Left ventricle myocardium inferior (tissue), 1 donor: ENCODE data around the gene SIX3. TPM values are rescaled to one million over a fixed set of nuclear protein-coding genes. Genes with fewer than 3 reads are reported as not detected.

Experiments used
- DNase-seq: peaks from one replicate; pipeline ENCODE4 v3.0.0-alpha.2; 2020
- H3K27ac ChIP-seq: fragments of 200-600 bp; replicated peaks from 2 replicates; pipeline ENCODE4 v1.8.0; 2021
- H3K27me3 ChIP-seq: fragments of 200-600 bp; 2 replicates; pipeline ENCODE4 v1.8.0; 2021; ENCODE audit warnings: low read depth
- H3K36me3 ChIP-seq: fragments of 200-600 bp; 2 replicates; pipeline ENCODE4 v1.8.0; 2021
- H3K4me1 ChIP-seq: fragments of 200-600 bp; 2 replicates; pipeline ENCODE4 v1.8.0; 2021
- H3K4me3 ChIP-seq: fragments of 200-600 bp; 2 replicates; pipeline ENCODE4 v1.8.0; 2021; ENCODE audit warnings: mild to moderate bottlenecking, moderate library complexity
- H3K9me3 ChIP-seq: fragments of 200-600 bp; replicated peaks from 2 replicates; pipeline ENCODE4 v1.8.0; 2021
- CTCF ChIP-seq: fragments of 200-600 bp; IDR thresholded peaks from 2 replicates; pipeline ENCODE4 v1.8.0; 2021; ENCODE audit warnings: antibody characterized with exemption, mild to moderate bottlenecking, borderline replicate concordance
- intact Hi-C: fragments of 100-400 bp; cut with micrococcal nuclease; formaldehyde crosslinking; loops from one replicate; pipeline ENCODE4 v1.11.0; 2022
- total RNA-seq: library from RNA; stranded (reverse); fragmentation: NEBNext Ultra II Directional; extraction: Animal tissue kit (Norgen Biotek cat#: 25700); gene quantifications from one replicate; pipeline ENCODE4 v1.2.1, GENCODE V29; 2021
- donor health status: DM: no; HTN: yes; CAD: no; lungs with severe emphysema.

The SIX3 gene
- total RNA-seq, 1 donor from 2014 or later, result not detected

- intact Hi-C loops, result no loop called here
- Histone ChIP-seq H3K36me3 (no peaks in the 10 kb centered on the region), H3K27me3 (peaks cover 99% of the 10 kb centered on the region), H3K4me1 (no peaks in the 10 kb centered on the region), H3K27ac (no peak overlapping the region), H3K4me3 (no peak overlapping the region), H3K9me3 (no peaks in the 10 kb centered on the region)
- DNase-seq, result no peak
- no peak for TF ChIP-seq CTCF
Measured at GRCh38 chr2:44920751-44921150, 20.8 kb upstream of the SIX3 start.

- intact Hi-C loops, result no loop called here
- no peak overlapping the region for H3K4me3 ChIP-seq
- no peak for DNase-seq
- H3K9me3 ChIP-seq, result no peaks in the 10 kb centered on the region
- H3K27ac ChIP-seq, result no peak overlapping the region
- H3K36me3 ChIP-seq, result no peaks in the 10 kb centered on the region
- TF ChIP-seq CTCF, result no peak
- peaks cover under 1% of the 10 kb centered on the region for H3K4me1 ChIP-seq
- peaks cover 99% of the 10 kb centered on the region for H3K27me3 ChIP-seq
Measured at GRCh38 chr2:44922776-44923175, 18.7 kb upstream of the SIX3 start.

GRCh38 chr2:44925561-44926136, 15.9 kb upstream of the SIX3 start:
- H3K9me3 ChIP-seq, result no peaks in the 10 kb centered on the region
- peaks cover 100% of the 10 kb centered on the region for H3K27me3 ChIP-seq
- H3K27ac ChIP-seq, result no peak overlapping the region
- no peak for DNase-seq
- H3K4me3 ChIP-seq, result no peak overlapping the region
- no peak for TF ChIP-seq CTCF
- intact Hi-C loops, result no loop called here
- peaks cover 23% of the 10 kb centered on the region for H3K4me1 ChIP-seq
- H3K36me3 ChIP-seq, result no peaks in the 10 kb centered on the region

GRCh38 chr2:44926957-44927356, 14.5 kb upstream of the SIX3 start:
- H3K27ac ChIP-seq, result no peak overlapping the region
- no peaks in the 10 kb centered on the region for H3K9me3 ChIP-seq
- H3K27me3 ChIP-seq, result peaks cover 100% of the 10 kb centered on the region
- TF ChIP-seq CTCF, result no peak
- H3K36me3 ChIP-seq, result no peaks in the 10 kb centered on the region
- no peak overlapping the region for H3K4me3 ChIP-seq
- H3K4me1 ChIP-seq, result peaks cover 23% of the 10 kb centered on the region
- DNase-seq, result no peak
- intact Hi-C loops, result no loop called here

GRCh38 chr2:44927985-44928482, 13.5 kb upstream of the SIX3 start:
- H3K9me3 ChIP-seq, result no peaks in the 10 kb centered on the region
- H3K27me3 ChIP-seq, result peaks cover 100% of the 10 kb centered on the region
- TF ChIP-seq CTCF, result no peak
- peak overlapping the region; percentile 56 for H3K4me3 ChIP-seq
- no peaks in the 10 kb centered on the region for H3K36me3 ChIP-seq
- no peak for DNase-seq
- H3K27ac ChIP-seq, result no peak overlapping the region
- intact Hi-C loops, result no loop called here
- H3K4me1 ChIP-seq, result peaks cover 26% of the 10 kb centered on the region
